HepG2 (cell line): ENCODE results near the gene LDHAL6B. TPM values are rescaled to one million over a fixed set of nuclear protein-coding genes. Genes with fewer than 3 reads are reported as not detected.

Source experiments
- ARHGAP35 ChIP-seq: sonication (generic); formaldehyde crosslinking; IDR thresholded peaks from 2 replicates; pipeline ENCODE4 v1.9.0; 2022; ENCODE audit warnings: mild to moderate bottlenecking, inconsistent platforms, moderate library complexity, missing genetic modification reagents, borderline replicate concordance
- CBX1 ChIP-seq: IDR thresholded peaks from one replicate; pipeline ENCODE4 v1.6.1; 2016; ENCODE audit warnings: antibody characterized with exemption, low read depth
- CEBPG ChIP-seq: IDR thresholded peaks from 2 replicates; pipeline ENCODE4 v1.6.1; 2016
- DPF2 ChIP-seq: sonication (generic); formaldehyde crosslinking; IDR thresholded peaks from 2 replicates; pipeline ENCODE4 v1.4.0; 2020; ENCODE audit warnings: mild to moderate bottlenecking, low read depth, missing genetic modification reagents, borderline replicate concordance
- FOSL2 ChIP-seq: sonication (generic); formaldehyde crosslinking; IDR thresholded peaks from 2 replicates; pipeline ENCODE4 v1.4.0; 2020; ENCODE audit warnings: missing genetic modification reagents
- KLF11 ChIP-seq: IDR thresholded peaks from 2 replicates; pipeline ENCODE4 v1.6.1; 2016; ENCODE audit warnings: missing compliant biosample characterization
- KLF15 ChIP-seq: sonication (generic); formaldehyde crosslinking; IDR thresholded peaks from 2 replicates; pipeline ENCODE4 v1.8.1; 2023; ENCODE audit warnings: borderline replicate concordance, mild to moderate bottlenecking, inconsistent platforms, missing genetic modification reagents, mixed read lengths
- MAF1 ChIP-seq: sonication (generic); formaldehyde crosslinking; IDR thresholded peaks from 2 replicates; pipeline ENCODE4 v1.5.0; 2020; ENCODE audit warnings: missing genetic modification reagents, borderline replicate concordance
- MIER3 ChIP-seq: IDR thresholded peaks from 2 replicates; pipeline ENCODE4 v1.6.1; 2016; ENCODE audit warnings: missing compliant biosample characterization, borderline replicate concordance
- RARA ChIP-seq: IDR thresholded peaks from 2 replicates; pipeline ENCODE4 v1.6.1; 2016; ENCODE audit warnings: missing genetic modification reagents, missing compliant biosample characterization
- TBX3 ChIP-seq: fragments of 450-650 bp; IDR thresholded peaks from 2 replicates; pipeline ENCODE4 v1.6.1; 2017; ENCODE audit warnings: antibody characterized with exemption, mild to moderate bottlenecking, inconsistent platforms, borderline replicate concordance
- THAP11 ChIP-seq: IDR thresholded peaks from 2 replicates; pipeline ENCODE4 v1.6.1; 2016; ENCODE audit warnings: missing biosample characterization, missing genetic modification reagents
- ZBTB25 ChIP-seq: IDR thresholded peaks from 2 replicates; pipeline ENCODE4 v1.6.1; 2018; ENCODE audit warnings: missing genetic modification reagents
- ZBTB38 ChIP-seq: sonication (generic); formaldehyde crosslinking; IDR thresholded peaks from 2 replicates; pipeline ENCODE4 v1.5.1; 2020; ENCODE audit warnings: mild to moderate bottlenecking, missing genetic modification reagents
- ZFAT ChIP-seq: sonication (generic); formaldehyde crosslinking; conservative IDR thresholded peaks from 2 replicates; pipeline ENCODE4 v1.8.1; 2023; ENCODE audit warnings: missing genetic modification reagents, inconsistent platforms
- ZFP62 ChIP-seq: sonication (generic); formaldehyde crosslinking; IDR thresholded peaks from 2 replicates; pipeline ENCODE4 v1.4.0; 2020; ENCODE audit warnings: missing genetic modification reagents
- ZNF180 ChIP-seq: sonication (generic); formaldehyde crosslinking; IDR thresholded peaks from 2 replicates; pipeline ENCODE4 v1.4.0; 2020; ENCODE audit warnings: low read depth, missing genetic modification reagents, borderline replicate concordance
- ZNF264 ChIP-seq: sonication (generic); formaldehyde crosslinking; IDR thresholded peaks from 2 replicates; pipeline ENCODE4 v1.4.0; 2020; ENCODE audit warnings: missing genetic modification reagents
- ZNF30 ChIP-seq: sonication (generic); formaldehyde crosslinking; IDR thresholded peaks from 2 replicates; pipeline ENCODE4 v1.5.0; 2020; ENCODE audit warnings: mild to moderate bottlenecking, missing genetic modification reagents
- ZNF451 ChIP-seq: sonication (generic); formaldehyde crosslinking; IDR thresholded peaks from 2 replicates; pipeline ENCODE4 v1.5.0; 2020; ENCODE audit warnings: mild to moderate bottlenecking, missing genetic modification reagents
- polyA plus RNA-seq, 8 experiments: library from polyadenylated mRNA; depleted of rRNA in 3 of 8; stranded (reverse) in 7 of 8; unstranded in 1 of 8; fragments of >200 nt; fragmentation: Illumina TruSeq in 4 of 8; extraction: Trizol in 4 of 8; gene quantifications; 2 replicates each; pipeline versions ENCODE4 v1.2.1 to v1.2.3, GENCODE V29; 2011 to 2016; ENCODE audit warnings: low read depth in 4 of 8, missing spikeins in 1 of 8, mixed read lengths in 1 of 8; ENCODE audit not compliant: insufficient read depth in 1 of 8
- total RNA-seq, 5 experiments: library from RNA; depleted of rRNA; stranded (reverse); fragments of >200 nt; fragmentation: Illumina TruSeq; extraction: Trizol; gene quantifications; 2 replicates each; pipeline ENCODE4 v1.2.3, GENCODE V29; 2016; ENCODE audit warnings: low read depth in 1 of 5
- TF ChIP-seq, protein P1 (sequence below): sonication (generic); formaldehyde crosslinking; IDR thresholded peaks from 2 replicates; pipeline ENCODE4 v1.5.1; 2020; ENCODE audit warnings: mild to moderate bottlenecking, missing genetic modification reagents, moderate library complexity
- TF ChIP-seq, protein P2 (sequence below): sonication (generic); formaldehyde crosslinking; IDR thresholded peaks from 2 replicates; pipeline ENCODE4 v1.4.0; 2020; ENCODE audit warnings: mild to moderate bottlenecking, missing genetic modification reagents
- TF ChIP-seq, protein P3 (sequence below): IDR thresholded peaks from 2 replicates; pipeline ENCODE4 v1.6.1; 2016; ENCODE audit warnings: missing genetic modification reagents, missing compliant biosample characterization
- TF ChIP-seq, protein P4 (sequence below): sonication (generic); formaldehyde crosslinking; conservative IDR thresholded peaks from 2 replicates; pipeline ENCODE4 v1.8.0; 2022; ENCODE audit warnings: low read depth, missing genetic modification reagents
- TF ChIP-seq, protein P5 (sequence below): sonication (generic); formaldehyde crosslinking; IDR thresholded peaks from 2 replicates; pipeline ENCODE4 v1.4.0; 2020; ENCODE audit warnings: missing genetic modification reagents

Gene LDHAL6B
- total and polyA plus RNA-seq, 2 of the 13 experiments (the other 11 are each of a cell fraction or from before 2014, with no cell fraction given) = not detected

DNA sequence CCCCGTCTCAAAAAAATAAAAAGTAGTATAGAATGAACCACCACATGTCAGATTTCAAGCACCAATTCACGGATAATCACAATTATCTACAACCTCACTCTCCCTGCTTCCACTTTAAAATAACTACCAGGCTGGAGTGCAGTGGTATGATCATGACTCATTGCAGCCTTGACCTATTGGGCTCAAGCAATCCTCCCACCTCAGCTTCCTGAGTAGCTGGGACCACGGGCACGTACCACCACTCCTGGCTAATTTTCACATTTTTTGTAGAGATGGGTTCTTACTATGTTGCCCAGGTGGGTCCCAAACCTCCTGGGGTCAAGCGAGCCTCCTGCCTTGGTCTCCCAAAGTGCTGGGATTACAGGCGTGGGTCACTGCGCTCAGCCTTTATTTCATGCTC lies 38.1 kb upstream of the LDHAL6B start (continued):
- TF ChIP-seq KLF15 (no peak), DPF2 (peak; percentile 65; the same call in 1 of the 2 replicates), CBX1 (no peak), ZFP62 (no peak), RARA (CRISPR knock-in tag) (peak; percentile 21; the same call in 1 of the 2 replicates), ZNF180 (no peak), CEBPG (CRISPR knock-in tag) (no peak), MAF1 (CRISPR knock-in tag) (no peak), ZBTB38 (CRISPR knock-in tag) (0 out of 2 replicates have a peak, but pooled peaks have one; percentile 28), ZBTB25 (no peak), MIER3 (CRISPR knock-in tag) (no peak), ARHGAP35 (CRISPR knock-in tag) (no peak), ZFAT (no peak), FOSL2 (CRISPR knock-in tag) (peak; percentile 95), ZNF451 (no peak), THAP11 (CRISPR knock-in tag) (no peak), ZNF264 (no peak), TBX3 (no peak), ZNF30 (CRISPR knock-in tag) (no peak), KLF11 (CRISPR knock-in tag) (no peak)
- TF ChIP-seq, protein P1, sequence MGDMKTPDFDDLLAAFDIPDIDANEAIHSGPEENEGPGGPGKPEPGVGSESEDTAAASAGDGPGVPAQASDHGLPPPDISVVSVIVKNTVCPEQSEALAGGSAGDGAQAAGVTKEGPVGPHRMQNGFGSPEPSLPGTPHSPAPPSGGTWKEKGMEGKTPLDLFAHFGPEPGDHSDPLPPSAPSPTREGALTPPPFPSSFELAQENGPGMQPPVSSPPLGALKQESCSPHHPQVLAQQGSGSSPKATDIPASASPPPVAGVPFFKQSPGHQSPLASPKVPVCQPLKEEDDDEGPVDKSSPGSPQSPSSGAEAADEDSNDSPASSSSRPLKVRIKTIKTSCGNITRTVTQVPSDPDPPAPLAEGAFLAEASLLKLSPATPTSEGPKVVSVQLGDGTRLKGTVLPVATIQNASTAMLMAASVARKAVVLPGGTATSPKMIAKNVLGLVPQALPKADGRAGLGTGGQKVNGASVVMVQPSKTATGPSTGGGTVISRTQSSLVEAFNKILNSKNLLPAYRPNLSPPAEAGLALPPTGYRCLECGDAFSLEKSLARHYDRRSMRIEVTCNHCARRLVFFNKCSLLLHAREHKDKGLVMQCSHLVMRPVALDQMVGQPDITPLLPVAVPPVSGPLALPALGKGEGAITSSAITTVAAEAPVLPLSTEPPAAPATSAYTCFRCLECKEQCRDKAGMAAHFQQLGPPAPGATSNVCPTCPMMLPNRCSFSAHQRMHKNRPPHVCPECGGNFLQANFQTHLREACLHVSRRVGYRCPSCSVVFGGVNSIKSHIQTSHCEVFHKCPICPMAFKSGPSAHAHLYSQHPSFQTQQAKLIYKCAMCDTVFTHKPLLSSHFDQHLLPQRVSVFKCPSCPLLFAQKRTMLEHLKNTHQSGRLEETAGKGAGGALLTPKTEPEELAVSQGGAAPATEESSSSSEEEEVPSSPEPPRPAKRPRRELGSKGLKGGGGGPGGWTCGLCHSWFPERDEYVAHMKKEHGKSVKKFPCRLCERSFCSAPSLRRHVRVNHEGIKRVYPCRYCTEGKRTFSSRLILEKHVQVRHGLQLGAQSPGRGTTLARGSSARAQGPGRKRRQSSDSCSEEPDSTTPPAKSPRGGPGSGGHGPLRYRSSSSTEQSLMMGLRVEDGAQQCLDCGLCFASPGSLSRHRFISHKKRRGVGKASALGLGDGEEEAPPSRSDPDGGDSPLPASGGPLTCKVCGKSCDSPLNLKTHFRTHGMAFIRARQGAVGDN (CRISPR knock-in tag) = peak; percentile 24; the same call in 1 of the 2 replicates
- TF ChIP-seq, protein P2, sequence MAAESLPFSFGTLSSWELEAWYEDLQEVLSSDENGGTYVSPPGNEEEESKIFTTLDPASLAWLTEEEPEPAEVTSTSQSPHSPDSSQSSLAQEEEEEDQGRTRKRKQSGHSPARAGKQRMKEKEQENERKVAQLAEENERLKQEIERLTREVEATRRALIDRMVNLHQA = no peak
- TF ChIP-seq, protein P3, sequence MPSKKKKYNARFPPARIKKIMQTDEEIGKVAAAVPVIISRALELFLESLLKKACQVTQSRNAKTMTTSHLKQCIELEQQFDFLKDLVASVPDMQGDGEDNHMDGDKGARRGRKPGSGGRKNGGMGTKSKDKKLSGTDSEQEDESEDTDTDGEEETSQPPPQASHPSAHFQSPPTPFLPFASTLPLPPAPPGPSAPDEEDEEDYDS (CRISPR knock-in tag) = no peak
- TF ChIP-seq, protein P4, sequence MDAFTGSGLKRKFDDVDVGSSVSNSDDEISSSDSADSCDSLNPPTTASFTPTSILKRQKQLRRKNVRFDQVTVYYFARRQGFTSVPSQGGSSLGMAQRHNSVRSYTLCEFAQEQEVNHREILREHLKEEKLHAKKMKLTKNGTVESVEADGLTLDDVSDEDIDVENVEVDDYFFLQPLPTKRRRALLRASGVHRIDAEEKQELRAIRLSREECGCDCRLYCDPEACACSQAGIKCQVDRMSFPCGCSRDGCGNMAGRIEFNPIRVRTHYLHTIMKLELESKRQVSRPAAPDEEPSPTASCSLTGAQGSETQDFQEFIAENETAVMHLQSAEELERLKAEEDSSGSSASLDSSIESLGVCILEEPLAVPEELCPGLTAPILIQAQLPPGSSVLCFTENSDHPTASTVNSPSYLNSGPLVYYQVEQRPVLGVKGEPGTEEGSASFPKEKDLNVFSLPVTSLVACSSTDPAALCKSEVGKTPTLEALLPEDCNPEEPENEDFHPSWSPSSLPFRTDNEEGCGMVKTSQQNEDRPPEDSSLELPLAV = no peak
- TF ChIP-seq, protein P5, sequence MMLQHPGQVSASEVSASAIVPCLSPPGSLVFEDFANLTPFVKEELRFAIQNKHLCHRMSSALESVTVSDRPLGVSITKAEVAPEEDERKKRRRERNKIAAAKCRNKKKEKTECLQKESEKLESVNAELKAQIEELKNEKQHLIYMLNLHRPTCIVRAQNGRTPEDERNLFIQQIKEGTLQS (CRISPR knock-in tag) = peak; percentile 79
